GM12875 (cell line): ENCODE results near the gene OR13A1.
"Not testable (repeated sequence)": the region's sequence is repeated elsewhere in the genome, so short reads cannot be mapped to it uniquely, and the experiment has no call there.

ENCODE experiments used
- H3K4me3 ChIP-seq: one replicate; pipeline ENCODE4 v1.5.1; 2011; ENCODE audit warnings: low read depth, low read length, control low read depth
- CTCF ChIP-seq: IDR thresholded peaks from 2 replicates; pipeline ENCODE4 v1.5.1; 2011; ENCODE audit warnings: low read depth, mild to moderate bottlenecking, control low read depth, inconsistent platforms, low read length, moderate library complexity, borderline replicate concordance; ENCODE audit not compliant: insufficient read depth

OR13A1 gene

GRCh38 chr10:45315508-45315907 is at the start of gene OR13A1:
TSS of gene OR13A1 (minus strand) at chr10:45315608. CDS start at chr10:45304422, 11,186 bp downstream.
- no peak for TF ChIP-seq CTCF
- H3K4me3 ChIP-seq: no peak within 1 kb of the TSS

- not testable (repeated sequence) for H3K4me3 ChIP-seq
These were observed 46.8 kb upstream of the OR13A1 start for GRCh38 chr10:45361983-45362799.

GRCh38 chr10:45358961-45359360 is 43.6 kb upstream of the OR13A1 start:
- H3K4me3 ChIP-seq: not testable (repeated sequence)

GRCh38 chr10:45355494-45355893 is 40.1 kb upstream of the OR13A1 start:
- no peak for TF ChIP-seq CTCF
- no peak overlapping the region for H3K4me3 ChIP-seq

GRCh38 chr10:45354261-45354660 is 38.9 kb upstream of the OR13A1 start:
- TF ChIP-seq CTCF: no peak
- H3K4me3 ChIP-seq: no peak overlapping the region

GRCh38 chr10:45353186-45353585 is 37.8 kb upstream of the OR13A1 start:
- TF ChIP-seq CTCF: no peak
- H3K4me3 ChIP-seq: no peak overlapping the region

GRCh38 chr10:45348196-45348765 is 32.9 kb upstream of the OR13A1 start:
- not testable (repeated sequence) for H3K4me3 ChIP-seq

GRCh38 chr10:45347464-45347863 is 32.1 kb upstream of the OR13A1 start:
- H3K4me3 ChIP-seq: not testable (repeated sequence)

GRCh38 chr10:45346652-45347335 is 31.4 kb upstream of the OR13A1 start:
- not testable (repeated sequence) for H3K4me3 ChIP-seq

- not testable (repeated sequence) for H3K4me3 ChIP-seq
These were observed 25.0 kb upstream of the OR13A1 start for GRCh38 chr10:45340420-45340819.
